H1 (cell line): Measurements from ENCODE around the gene CYRIA. TPM values are rescaled to one million over a fixed set of nuclear protein-coding genes. Genes with fewer than 3 reads are reported as not detected.

Experiments used
- ASH2L ChIP-seq: fragments of 200-600, 300-600 bp; sonication (generic); IDR thresholded peaks from one replicate; pipeline ENCODE4 v1.7.1; 2017; ENCODE audit warnings: low read length
- RAD21 ChIP-seq, 2 experiments: IDR thresholded peaks in 1 of 2; conservative IDR thresholded peaks in 1 of 2; 2 replicates each; pipeline ENCODE4 v1.6.1; 2011; ENCODE audit warnings: low read depth in 2 of 2, low read length in 2 of 2, improper control_type of control experiment in 1 of 2, inconsistent platforms in 1 of 2, mild to moderate bottlenecking in 1 of 2, moderate library complexity in 1 of 2
- SIN3A ChIP-seq, 2 experiments: IDR thresholded peaks in 1 of 2; conservative IDR thresholded peaks in 1 of 2; 2 replicates each; pipeline ENCODE4 v1.6.1; 2011 to 2012; ENCODE audit warnings: low read length in 2 of 2, improper control_type of control experiment in 1 of 2, low read depth in 1 of 2, mild to moderate bottlenecking in 1 of 2
- polyA plus RNA-seq, 7 experiments: library from polyadenylated mRNA; depleted of rRNA in 3 of 7; stranded (reverse) in 5 of 7; unstranded in 2 of 7; fragments of >200 nt in 5 of 7; fragments of 200-250 nt in 2 of 7; gene quantifications; 1 replicate in 5 of 7; 2 replicates in 1 of 7; 4 replicates in 1 of 7; pipeline versions ENCODE4 v1.2.1 to v1.2.3, GENCODE V29; 2011 to 2013; ENCODE audit warnings: missing spikeins in 2 of 7, mixed read lengths in 2 of 7
- total RNA-seq: library from RNA; stranded (reverse); fragmentation: NEBNext Ultra II Directional; extraction: Animal tissue kit (Norgen Biotek cat#: 25700); gene quantifications from 2 replicates; pipeline ENCODE4 v1.2.1, GENCODE V29; 2021

CYRIA gene
- total and polyA plus RNA-seq, 2 of the 8 experiments (the other 6 are each of a cell fraction or from before 2014, with no cell fraction given), result 1.5 to 9.8 TPM

DNA sequence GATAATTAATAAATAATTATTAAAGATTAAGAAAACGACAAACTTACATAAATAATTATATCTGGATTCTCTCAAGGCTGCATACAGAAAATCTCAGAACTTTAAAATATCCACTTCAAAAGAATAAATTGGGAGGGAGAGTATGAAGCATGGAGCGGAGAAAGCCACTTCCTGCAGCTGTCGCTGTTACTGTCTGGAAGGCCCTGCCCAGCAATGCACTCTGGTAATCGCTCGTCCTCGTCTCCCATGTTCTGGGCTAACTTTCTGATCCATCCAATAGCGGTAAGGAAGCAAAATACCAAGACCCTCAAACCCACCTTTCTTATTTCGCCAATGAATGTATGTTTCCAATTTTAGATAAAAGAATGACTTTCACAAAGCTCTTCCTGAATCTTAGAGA lies 26.7 kb downstream of the CYRIA start (continued):
- TF ChIP-seq ASH2L (no peak), SIN3A (conservative IDR thresholded peaks at IDR 0.05 in 1 of 2, IDR thresholded peaks at IDR 0.05 in 1 of 2; ENCODE audit: low read depth in 1 of 2, low read length in 2 of 2) (no peak), RAD21 (IDR thresholded peaks at IDR 0.05 in 1 of 2, conservative IDR thresholded peaks at IDR 0.05 in 1 of 2; ENCODE audit: low read depth in 2 of 2, low read length in 2 of 2) (no peak)
- TF ChIP-seq, all 59 proteins: peak for 0
